ENCODE results near the gene MNX1.
A peak's percentile ranks its signal among the peaks of the same experiment; 100 is the strongest.

MNX1 gene

DNA sequence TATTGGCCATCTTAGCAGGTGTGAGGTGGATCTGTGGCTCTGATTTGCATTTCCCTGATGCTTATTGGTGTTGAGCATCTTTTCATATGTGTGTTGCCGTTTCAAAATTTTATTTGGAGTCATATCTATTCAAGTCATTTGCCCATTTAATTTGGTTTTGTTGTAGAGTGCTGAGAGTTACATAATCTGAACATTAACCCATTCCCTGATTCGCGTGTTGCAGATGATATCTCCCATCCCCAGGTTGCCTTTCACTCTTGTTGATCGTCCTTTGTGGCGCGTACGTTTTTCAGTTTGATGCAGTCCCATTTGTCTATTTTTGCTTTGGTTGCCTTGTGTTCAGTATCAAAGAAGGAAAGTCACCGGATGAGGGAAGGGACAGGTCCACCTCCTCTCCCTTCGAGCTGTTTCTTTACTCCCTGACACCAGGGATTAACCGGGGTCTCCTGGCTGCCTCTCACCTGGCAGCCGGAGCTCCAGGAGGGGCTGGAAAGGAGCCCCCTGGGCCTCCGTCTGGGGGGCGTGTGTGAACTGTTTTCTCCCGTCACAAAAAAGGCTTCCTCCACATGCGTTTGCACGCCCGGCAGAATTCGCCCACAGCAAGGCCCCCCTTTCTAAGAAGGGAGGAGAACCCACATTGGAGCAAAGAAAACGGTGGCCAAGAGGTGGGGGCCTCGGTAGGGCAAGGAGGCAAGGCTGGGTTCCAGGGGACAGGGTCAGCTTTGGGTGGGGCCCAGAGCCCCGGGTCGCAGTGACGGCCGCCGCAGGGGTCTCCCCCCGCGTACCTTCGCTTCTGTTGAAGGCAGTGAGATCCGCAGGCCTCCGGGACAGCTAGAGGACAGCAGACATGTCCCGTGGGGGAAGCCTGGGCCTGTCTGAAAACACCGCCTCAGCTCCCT is 8.3 kb downstream of the MNX1 start:
- DNase-seq, result no peak

GRCh38 chr7:157000741-157001653 is 9.5 kb downstream of the MNX1 start:
- DNase-seq, result no peak

DNA sequence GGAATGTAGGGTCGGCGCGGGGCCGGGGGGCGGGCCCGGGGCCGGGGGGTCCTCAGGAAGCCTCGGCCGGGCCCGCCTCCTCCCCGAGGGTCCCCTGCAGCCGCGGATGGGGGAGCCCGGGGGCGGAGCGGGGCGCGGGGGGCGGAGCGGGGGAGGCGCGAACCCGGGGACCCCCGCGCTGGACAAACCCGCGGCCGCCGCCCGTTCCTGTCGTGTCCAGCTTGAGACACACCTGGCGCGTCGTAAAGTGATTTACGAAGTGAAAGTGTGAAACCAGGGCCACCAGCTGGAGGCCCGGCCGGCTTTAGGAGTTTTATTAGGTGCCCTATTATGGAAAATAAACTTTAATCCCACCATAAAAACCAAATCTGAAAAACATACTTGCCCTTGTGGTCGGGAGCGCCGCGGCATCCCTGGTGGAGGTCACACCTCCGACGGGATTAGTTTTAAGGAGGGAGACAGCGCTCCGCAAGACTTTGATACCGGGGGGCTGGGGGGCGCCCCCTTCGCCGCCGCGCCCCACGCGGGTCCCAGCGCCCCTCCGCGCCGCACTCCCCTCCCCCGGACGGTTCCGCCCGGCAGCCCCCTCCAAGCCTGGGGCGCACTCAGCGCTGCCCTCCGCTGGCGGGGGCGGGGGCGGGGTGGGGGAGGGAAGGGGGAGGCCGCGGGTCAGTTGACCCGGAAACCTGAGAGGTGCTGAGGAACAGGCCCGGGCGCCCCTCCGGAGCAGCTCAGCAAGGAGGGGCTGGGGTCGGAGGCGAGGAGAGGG is 10.3 kb downstream of the MNX1 start:
- DNase-seq, result no peak

GRCh38 chr7:156998988-156999957 is 11.2 kb downstream of the MNX1 start:
- no peak for DNase-seq

GRCh38 chr7:156994417-156994816 is 16.0 kb downstream of the MNX1 start:
- DNase-seq, result no peak

GRCh38 chr7:156993925-156994235 is 16.6 kb downstream of the MNX1 start:
- DNase-seq, result no peak

DNA sequence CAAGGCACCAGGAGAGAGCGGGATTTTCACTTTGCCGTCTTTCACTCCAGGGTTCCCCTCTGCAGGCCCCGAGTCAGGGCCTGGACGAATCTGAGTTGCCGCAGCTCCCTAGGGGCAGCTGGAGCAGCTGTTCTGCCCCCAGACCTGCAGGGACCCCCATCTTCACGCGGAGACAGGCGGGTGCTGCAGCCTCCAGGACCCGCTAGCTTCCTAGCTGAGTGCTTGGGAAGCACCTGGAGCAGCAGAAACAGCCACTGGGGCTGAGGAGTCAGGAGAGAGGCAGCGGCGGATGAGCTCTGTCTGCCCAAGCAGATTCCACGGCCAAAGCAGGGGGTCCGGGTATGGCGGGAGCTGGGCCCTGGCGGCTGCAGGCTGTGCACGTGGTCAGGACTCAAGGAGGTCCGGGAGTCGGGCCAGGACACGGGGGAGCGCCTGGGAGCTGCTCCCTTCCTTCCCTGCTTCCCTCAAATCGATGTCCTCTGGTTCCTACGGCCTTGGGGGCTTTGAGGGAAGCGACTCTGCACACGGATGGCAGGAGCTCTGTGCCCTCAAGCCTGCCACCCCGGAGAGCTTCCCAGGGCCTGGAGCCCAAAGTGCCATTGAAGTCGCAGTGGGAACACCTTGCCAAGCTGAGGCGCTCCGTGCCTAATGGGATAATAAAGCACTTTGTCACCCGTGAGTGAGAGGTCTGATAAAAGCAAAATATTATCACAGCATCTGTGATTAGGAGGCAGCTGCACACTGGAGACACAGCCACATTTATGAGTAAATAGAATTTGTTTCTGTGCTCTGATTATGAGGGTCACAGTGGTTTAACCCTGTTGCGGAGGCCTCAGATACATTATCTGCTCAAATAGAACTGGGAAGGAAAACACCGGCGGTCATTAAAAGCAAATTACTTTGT is 17.2 kb downstream of the MNX1 start:
- no peak for DNase-seq

DNA sequence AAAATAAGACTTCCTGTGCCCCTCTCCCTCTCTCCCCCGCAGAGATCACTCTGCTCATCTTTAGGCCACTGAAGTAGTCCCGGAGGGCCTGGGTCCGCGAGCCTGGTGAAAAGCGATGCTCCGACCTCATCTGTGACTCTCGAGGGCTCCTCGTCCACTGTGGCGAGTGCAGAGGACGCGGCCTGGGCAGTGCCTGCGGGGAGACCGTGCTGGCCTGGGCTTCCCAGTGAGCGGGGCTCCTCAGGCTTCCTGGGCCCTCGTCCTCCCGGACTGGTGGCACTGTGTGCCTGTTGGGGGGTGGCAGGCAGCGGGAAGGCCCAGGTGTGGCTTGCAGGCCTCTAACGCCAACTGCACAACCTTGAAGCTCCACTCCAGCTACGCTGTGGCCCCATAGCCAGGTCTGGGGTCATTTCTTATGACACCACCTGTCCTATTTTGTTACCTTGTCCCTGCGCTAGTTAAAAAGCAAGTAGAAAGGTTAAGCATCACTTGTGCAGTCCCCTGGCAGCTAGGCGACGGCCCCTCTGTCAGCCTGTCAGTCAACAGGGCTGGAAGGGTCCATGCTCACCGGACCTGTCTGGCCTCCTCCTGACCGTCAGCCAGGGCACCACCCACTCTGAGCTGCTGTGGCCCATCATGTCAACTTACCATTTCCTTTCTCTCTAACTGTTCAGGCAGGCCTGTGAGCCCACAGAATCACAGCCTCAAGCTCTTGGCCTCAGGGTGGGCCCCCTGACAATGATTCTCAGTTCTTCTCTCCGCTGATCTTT is 20.5 kb downstream of the MNX1 start:
- no peak for DNase-seq

- DNase-seq, result no peak
These were observed 21.9 kb downstream of the MNX1 start for GRCh38 chr7:156988343-156989185.

DNA sequence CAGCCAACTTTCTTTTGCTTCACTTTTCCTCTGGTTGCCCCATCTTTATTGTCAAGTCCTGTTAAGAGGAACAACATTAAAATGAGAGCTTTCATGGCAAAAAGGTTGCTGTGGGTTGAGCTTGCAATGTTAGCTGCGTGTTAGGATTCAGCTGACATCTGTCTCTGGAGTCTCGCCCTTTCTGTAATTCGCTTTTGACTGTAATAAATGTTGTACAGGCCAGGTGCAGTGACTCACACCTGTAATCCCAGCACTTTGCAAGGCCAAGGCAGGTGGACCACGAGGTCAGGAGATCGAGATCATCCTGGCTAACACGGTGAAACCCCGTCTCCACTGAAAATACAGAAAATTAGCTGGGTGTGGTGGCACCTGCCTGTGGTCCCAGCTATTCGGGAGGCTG is 24.1 kb downstream of the MNX1 start:
- no peak for DNase-seq

DNA sequence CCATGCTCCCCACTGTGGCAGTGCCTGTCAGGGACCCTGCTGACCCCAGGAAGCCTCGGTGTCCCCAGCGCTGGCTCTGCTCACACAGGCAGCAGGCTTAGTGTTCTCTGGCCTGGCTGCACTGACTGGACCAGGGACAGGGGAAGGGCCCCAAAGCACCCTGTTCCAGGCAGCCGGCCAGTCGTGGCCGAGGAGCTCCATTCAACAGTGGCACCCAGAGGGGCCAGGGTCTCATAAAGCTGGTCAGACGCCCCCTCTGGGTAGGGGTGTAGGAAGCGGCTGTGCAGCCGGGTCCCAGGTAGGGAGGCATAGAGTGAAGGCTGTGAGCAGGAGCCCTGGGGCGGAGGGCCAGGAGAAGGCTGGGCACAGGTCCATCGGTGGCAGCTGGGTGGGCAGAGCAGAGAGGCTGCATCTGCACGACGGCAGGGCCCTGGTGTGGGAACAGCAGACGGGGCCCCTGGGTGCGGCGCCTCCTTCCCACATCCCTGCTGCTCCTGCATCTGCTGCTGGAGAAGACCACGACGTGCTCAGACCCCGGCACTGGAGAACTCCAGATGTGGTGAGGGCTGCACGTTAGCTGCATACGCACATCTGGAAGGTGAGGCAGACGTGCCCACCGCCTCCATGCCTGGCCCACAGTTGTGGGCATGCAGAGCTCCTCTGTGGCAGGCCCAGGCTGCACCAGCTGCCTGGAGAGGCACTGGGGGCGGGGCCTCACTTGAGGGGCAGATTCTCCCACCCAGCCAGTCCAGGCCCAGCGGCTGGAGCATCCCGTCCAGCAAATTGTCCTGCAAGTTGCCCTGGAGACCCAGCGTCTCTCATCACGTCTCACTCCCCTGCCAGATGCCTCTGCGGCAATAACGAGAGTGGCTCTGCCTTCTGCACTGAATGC is 25.1 kb downstream of the MNX1 start:
- DNase-seq, result no peak

DNA sequence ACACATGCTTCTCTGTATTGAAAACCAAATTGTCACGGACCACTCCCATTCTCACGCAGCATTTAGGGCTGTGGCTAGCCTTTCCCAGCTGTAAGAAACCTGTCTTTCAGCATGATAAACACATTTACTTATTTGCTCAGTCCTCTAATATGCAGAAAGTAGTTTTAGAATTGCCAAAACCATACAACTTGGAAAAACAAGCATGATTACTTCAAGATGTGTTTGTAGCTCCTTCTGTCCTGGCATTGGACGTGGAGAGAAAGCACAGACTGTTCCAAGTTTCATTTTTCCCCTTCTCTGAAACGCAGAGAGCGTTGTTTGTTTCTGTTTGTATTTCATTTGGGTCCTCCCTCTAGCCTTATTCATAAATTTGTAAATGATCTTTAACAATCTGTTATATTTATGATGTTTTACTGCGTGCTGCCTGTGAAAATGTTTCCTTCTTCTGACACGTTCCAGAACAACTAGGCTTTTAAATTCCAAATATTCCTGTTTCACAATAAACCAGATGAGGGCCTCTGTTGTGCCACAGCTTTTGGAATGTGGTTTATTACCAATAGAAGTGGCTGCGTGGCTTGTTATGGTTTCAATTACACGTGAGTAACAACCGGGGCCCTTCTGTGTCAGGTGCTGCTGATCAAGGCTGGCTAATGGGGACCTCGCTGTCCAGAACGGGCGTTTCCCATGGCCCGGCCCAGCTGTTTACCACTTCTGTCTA is 26.1 kb downstream of the MNX1 start:
- no peak for DNase-seq

GRCh38 chr7:156979711-156980110 is 30.8 kb downstream of the MNX1 start:
- no peak for DNase-seq

DNA sequence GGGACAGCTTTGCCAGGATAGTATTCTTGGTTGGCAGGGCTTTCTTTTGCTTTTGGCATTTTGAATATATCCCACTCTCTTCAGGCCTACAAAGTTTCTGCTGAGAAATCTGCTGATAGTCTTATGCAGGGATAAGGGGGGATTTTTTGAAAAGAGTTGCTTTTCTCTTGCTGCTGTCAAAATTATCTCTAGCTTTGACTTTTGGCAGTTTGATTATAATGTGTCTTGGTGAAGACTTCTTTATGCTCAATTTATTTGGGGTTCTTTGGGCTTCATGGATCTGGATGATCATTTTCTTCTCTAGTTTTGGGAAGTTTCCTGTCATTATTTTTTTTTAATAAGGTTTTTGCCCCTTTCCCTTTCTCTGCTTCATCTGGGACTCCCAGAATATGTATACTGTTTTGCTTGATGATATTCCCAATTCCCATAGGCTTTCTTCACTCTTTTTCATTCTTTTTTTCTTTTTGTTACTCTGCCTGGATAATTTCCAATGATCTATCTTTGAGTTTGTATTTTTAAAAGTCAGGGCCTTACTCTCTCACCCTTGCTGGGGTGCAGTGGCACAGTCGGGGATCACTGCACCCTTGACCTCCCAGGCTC is 31.4 kb downstream of the MNX1 start:
- no peak for DNase-seq

DNA sequence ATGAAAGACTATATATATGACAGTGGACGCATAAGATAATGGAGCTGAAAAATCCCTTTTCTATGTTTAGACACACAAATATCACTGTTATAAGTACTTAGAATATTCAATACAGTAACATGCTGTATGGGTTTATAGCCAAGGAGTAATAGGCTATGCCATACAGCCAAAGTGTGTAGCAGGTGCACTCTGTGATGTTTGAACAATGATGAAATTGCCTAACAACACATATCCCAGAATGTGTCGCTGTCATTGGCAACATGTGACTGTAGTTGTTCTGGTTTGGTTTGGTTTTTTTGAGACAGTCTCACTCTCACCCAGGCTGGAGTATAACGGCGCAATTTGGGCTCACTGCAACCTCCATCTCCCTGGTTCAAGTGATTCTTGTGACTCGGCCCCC is 34.8 kb downstream of the MNX1 start:
- DNase-seq, result no peak

- DNase-seq, result peak; percentile 10
These were observed 40.5 kb downstream of the MNX1 start for GRCh38 chr7:156969972-156970420.

- DNase-seq, result no peak
These were observed 42.3 kb downstream of the MNX1 start for GRCh38 chr7:156968183-156968582.

Data from CD4-positive, alpha-beta T cell treated with Interleukin-17A for 1 hour (primary cell).